HG02852 (cell line): ENCODE results near the gene TRIM46.
"Not testable (repeated sequence)": the region's sequence is repeated elsewhere in the genome, so short reads cannot be mapped to it uniquely, and the experiment has no call there.

Experiments
- ATAC-seq: cut with Tn5 transposase; IDR thresholded peaks from one replicate; pipeline ENCODE4 v1.9.1; 2021; ENCODE audit warnings: mild to moderate bottlenecking, moderate library complexity; ENCODE audit not compliant: unreplicated experiment

Gene TRIM46

DNA sequence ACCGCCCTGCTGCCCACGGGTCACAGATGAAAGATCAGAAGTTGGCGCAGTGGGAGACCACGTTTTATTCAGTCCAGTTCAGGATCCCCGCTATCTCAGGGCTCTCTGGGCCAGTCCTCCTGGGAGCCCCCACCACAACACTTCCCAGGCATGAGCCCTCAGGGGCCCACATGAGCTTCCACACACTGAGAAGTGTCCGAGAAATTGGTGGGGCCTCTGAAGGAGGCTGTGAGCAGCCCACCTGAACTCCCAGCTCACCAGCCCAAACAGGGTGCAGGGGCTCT, 12.1 kb downstream of the TRIM46 start:
- no peak for ATAC-seq

DNA sequence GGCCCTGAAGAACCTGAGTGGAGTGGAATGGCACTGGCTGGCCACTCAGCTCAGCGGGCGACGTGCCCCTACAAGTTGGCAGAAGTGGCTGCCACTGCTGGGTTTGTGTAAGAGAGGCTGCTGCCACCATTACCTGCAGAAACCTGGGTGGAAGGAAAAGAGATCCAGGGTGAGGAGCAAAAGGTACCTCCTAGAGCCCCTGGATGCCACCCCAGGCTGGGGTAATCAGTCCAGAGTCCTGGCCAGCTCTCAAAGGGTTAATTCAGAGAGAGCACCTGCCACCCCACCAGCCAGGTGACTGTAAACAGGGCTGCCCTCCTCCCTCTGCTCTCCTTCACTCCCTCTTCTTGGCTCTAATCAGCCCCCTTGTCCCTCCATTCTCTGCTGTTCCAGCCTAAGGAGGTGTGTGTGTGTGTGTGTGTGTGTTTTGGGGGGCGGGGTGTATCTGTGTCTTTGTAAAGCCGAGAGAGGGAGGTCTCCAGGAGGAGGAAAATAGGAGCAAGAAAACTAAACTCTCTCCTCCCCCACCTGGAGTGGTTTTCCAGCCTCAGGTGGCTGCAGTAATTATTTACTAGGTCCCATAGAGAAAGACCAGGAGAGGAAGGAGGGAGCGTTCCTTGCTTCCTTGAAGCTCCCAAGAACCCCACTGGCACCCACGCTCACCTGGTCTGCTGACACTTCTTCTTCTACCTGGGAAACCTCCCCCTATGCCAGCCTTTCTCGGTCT, 12.6 kb downstream of the TRIM46 start:
- ATAC-seq: no peak

DNA sequence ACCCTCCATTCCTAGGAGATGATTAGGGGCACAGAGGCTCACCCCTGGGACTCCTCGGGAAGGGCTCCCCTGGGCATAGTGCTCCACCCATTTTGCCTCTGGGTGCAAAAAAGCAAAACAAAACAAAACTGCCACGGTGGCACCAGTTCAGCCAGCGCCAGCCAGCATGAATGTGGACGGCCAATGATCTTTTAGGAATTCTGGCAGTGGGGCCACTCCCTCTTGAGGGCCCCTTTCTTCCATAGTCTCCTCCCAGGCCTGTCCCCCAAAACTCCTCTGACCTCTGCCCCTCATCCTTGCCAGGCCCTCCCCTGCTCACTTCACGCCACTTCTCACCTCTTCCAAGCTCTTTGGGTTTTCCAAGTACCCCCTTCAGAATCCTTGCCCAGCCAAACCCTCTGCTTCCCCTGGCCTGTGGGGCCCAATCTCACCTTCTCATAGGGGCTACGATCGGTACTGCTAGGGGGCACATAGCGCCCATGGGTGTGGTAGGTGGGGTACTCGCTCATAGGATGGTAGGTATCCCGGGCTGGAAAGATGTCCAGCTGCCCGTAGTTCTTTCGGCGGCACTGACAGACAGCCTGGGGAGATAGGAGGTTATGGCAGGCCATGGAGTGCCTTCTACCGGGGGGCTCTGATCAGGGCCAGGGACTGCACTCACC, 13.3 kb downstream of the TRIM46 start:
- no peak for ATAC-seq

GRCh38 chr1:155187456-155187891, 13.8 kb downstream of the TRIM46 start:
- ATAC-seq: no peak

- ATAC-seq: no peak
These were observed 14.6 kb downstream of the TRIM46 start for GRCh38 chr1:155188268-155188667.

DNA sequence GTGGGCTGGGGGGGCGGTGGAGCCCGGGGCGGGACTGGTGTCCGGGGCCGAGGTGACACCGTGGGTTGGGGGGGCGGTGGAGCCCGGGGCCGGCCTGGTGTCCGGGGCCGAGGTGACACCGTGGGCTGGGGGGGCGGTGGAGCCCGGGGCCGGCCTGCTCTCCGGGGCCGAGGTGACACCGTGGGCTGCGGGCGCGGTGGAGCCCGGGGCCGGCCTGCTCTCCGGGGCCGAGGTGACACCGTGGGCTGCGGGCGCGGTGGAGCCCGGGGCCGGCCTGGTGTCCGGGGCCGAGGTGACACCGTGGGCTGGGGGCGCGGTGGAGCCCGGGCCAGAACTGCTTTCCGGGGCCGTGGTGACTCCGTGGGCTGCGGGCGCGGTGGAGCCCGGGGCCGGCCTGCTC, 16.3 kb downstream of the TRIM46 start:
- not testable (repeated sequence) for ATAC-seq

DNA sequence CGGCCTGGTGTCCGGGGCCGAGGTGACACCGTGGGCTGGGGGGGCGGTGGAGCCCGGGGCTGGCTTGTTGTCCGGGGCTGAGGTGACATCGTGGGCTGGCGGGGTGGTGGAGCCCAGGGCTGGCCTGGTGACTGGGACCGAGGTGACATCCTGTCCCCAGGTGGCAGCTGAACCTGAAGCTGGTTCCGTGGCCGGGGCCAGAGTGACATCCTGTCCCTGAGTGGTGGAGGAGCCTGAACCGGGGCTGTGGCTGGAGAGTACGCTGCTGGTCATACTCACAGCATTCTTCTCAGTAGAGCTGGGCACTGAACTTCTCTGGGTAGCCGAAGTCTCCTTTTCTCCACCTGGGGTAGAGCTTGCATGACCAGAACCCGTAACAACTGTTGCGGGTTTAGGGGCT, 18.3 kb downstream of the TRIM46 start:
- no peak for ATAC-seq

GRCh38 chr1:155192346-155193274, 19.0 kb downstream of the TRIM46 start:
- ATAC-seq: no peak

- ATAC-seq: no peak
These were observed 19.8 kb downstream of the TRIM46 start for GRCh38 chr1:155193275-155193990.

GRCh38 chr1:155193991-155194240, 20.3 kb downstream of the TRIM46 start:
- not testable (repeated sequence) for ATAC-seq

DNA sequence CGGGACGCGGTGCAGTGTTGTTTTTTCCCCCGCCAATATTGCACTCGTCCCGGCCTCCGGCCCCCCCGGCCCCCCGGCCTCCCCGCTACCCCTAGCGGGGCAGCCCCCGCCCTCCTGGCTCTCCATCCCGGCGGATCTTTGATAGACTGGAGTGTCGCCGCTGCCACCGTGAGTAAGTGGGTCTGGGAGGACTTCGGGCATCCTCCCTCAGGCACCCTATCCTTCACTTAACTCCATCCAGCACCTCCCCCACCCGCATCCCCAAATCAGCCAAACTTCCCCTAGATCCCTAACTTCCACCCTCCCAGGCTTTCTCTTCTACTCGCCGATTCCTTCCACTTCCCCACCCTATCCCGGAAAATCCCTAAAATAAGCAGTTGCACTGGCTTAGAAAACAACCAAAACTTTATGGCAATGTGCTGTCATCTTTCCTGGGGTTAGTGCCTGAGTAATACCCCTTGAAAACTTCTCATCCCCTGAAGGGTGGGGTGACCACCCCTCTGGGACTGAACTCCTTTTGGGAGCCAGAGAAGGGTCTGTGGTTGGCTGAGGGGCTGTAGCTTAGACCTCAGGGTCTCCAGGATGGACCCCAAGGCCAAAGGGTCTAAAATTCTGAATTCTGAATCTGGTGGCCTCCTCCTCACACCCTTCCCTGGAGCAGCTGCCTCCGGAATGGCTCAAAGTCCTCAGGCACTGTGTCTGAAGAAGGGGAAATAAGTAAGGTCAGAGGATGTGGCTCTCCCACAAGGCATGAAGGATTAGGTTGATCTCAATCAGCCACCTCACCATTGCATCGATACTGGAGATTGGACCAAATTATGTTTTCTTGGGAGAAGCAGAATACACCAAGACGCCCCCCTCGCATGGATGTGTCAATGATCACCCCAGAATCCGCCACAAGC, 21.8 kb downstream of the TRIM46 start:
- ATAC-seq: no peak

DNA sequence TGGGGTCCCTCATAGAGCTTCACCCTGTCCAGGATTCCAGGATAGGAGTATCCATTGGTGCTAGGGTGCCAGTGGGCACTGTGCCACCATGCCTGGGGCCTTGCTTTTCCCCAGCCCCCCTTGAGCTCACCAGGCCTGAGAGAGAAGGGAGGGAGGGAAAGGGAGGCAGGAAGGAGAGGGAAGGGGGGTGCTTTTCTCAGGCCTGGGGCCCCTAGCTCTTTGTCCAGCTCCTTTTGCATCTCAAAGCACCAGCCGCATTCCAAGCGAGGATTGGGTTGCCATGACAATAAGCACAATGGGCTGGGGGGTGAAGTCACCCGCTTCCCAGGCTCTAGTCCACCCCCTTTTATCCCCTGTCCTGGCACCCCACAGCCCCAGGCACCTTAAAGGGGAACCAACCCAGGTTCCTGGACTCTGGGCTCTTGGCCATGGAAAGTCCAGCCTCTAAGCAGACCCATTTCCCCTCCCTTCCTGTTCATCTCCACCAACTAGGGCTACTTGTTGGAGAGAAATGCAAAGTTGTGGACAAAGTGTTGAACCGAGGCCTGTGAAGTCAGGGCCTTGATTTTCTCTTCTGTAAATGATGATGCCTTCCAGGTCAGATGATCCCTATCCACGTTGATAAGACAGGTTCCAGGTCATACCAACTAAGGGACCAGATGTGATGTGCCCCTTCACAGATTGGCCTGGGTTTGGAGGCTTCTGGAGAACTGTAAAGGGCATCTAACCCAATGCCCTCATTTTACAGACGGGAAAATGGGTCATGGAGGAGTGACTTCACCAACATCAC, 22.6 kb downstream of the TRIM46 start:
- no peak for ATAC-seq

DNA sequence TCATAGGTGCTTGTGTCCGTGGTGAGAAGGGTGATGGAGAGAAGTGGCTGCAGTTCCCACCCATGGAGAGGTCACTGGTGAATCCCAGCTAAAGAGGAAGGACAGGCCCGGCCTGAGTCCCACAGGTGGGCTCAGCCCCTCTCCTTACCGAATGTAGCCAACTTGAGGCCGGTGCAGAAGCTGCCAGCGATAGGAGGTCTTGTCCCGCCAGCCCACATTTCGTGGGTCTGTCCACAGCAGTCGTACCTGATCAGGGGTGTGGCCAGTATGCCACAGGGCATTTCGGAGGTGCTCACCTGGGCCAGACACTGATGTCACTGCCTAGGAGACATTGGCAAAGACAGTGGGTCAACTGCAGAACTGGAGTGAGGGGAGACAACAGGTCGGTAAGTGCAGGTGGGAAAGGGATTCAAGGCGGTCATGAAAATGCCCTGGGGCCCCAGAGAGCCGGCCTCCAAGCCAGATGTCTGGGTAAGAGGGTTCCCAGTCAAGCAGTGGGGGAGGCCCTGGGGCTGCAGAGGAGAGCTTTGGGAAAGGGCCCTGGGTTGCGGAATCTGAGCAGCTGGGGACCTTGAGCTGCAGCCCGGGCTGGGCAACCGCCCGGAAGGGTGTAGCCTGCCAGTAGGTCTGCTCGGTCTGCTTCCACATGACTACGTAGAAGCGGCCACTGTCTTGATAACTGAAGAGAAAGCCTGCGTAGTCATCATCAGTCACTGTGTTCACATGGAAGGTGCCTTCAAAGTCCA, 23.4 kb downstream of the TRIM46 start:
- ATAC-seq: no peak

DNA sequence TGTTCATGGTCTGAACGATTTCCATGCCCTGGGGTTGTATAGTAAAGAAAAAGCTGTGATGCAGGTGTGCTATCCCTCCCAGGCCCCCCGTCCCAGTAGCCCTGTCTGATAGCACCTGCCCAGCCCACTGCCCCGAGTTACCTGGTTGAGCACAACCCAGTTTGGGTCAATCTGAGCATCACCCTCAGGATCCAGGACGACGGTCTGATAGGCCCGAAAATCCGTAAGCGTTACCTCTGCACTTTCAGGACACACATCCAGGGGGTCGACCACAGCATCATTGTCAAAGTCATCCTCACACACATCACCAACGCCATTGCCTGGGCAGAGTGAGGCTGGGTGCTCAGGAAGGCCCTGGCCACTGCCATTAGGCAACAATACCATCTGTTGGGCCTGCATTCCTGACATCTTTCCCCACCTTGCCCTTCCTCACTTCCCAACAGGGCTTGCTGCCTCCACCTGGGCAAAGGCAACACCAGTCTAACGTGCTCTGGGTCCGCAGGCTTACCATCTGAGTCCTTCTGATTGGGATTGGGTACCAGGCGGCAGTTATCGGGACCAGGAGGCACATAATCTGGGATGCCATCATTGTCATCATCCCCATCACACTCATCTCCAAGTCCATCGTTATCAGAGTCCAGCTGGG, 24.4 kb downstream of the TRIM46 start:
- no peak for ATAC-seq

DNA sequence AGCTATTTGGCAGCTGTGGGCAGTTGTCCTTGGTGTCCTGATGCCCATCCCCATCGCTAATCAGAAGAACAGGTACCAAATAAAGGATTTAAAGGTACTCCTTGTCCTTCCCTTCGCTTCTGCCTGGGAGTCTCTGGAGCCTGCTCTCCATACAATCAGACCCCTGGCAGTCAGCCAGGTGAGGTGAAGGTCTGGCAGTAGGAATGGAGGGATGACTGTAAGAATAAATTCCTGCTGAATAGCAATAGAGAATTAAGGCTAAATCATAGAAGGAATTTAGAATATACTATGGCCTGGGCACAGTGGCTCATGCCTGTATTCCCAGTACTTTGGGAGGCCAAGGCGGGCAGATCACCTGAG, 24.9 kb downstream of the TRIM46 start:
- ATAC-seq: no peak

- no peak for ATAC-seq
These were observed 26.1 kb downstream of the TRIM46 start for GRCh38 chr1:155199792-155200191.

DNA sequence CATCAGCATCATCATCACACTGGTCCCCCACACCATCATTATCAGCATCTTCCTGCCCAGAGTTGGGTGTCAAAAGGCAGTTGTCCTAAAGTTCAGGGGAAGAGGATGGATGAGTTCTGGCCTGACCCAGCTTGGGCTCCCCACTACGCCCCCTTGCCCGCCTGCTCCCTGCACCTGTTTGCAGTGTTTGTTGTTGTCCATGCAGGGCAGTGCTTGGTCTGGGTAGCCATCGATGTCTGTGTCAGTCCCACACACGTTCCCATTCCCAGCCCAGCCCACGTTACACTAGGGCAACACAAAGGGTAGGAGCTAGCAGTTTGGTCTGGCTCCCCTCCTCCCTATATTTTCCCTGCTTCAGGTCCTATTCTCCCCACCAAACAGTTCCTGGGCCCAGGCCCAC, 27.3 kb downstream of the TRIM46 start:
- no peak for ATAC-seq

DNA sequence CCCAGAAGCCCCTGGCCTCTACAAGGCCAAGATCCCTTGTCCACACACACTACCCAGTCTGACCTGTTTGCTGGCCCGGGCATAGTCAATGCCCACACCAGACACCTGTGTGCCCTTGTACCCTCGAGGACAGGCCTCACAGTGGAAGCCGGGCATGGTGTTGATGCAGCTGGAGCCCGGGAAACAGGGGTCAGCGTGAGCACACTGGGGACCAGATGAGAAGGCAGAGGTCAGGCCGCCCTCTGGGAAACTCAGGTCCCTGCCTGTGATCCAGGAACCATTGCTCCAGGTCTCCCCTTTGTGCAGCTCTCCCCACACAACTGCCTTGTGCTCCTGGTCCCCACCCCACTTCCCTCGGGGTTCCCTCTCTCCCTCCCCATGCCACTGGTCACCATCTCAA, 28.5 kb downstream of the TRIM46 start:
- no peak for ATAC-seq
